K562 (cell line): ENCODE data around the gene NRXN2. TPM values are rescaled to one million over a fixed set of nuclear protein-coding genes. Genes with fewer than 3 reads are reported as not detected.

Source experiments
- ARID2 ChIP-seq: fragments of 450-650 bp; IDR thresholded peaks from 2 replicates; pipeline ENCODE4 v1.6.1; 2017; ENCODE audit warnings: antibody characterized with exemption, mild to moderate bottlenecking
- ARNT ChIP-seq, 2 experiments: fragments of 450-650 bp; IDR thresholded peaks; 2 replicates each; pipeline ENCODE4 v1.6.1; 2016; ENCODE audit warnings: mild to moderate bottlenecking in 1 of 2
- BCOR ChIP-seq: fragments of 450-650 bp; IDR thresholded peaks from 2 replicates; pipeline ENCODE4 v1.6.1; 2016
- CEBPB ChIP-seq: fragments of 450-650 bp; IDR thresholded peaks from 2 replicates; pipeline ENCODE4 v1.6.1; 2016; ENCODE audit warnings: missing genetic modification characterization, missing compliant biosample characterization
- CXXC5 ChIP-seq: fragments of 250-450 bp; sonication (Bioruptor Pico); IDR thresholded peaks from 2 replicates; pipeline ENCODE4 v1.8.0; 2022; ENCODE audit warnings: inconsistent platforms, mild to moderate bottlenecking, moderate library complexity
- EP400 ChIP-seq: fragments of 450-650 bp; IDR thresholded peaks from 2 replicates; pipeline ENCODE4 v1.6.1; 2017; ENCODE audit warnings: antibody characterized with exemption, mild to moderate bottlenecking, moderate library complexity
- ETS1 ChIP-seq: conservative IDR thresholded peaks from 2 replicates; pipeline ENCODE4 v1.6.1; 2011; ENCODE audit warnings: low read depth, mild to moderate bottlenecking, low read length; ENCODE audit not compliant: control insufficient read depth
- HNRNPL ChIP-seq: fragments of 200-400 bp; formaldehyde crosslinking; IDR thresholded peaks from 2 replicates; pipeline ENCODE4 v1.6.1; 2017; ENCODE audit warnings: low read depth, mild to moderate bottlenecking, low read length
- MCM3 ChIP-seq: fragments of 450-650 bp; IDR thresholded peaks from 2 replicates; pipeline ENCODE4 v1.6.1; 2016
- MEF2A ChIP-seq: IDR thresholded peaks from 2 replicates; pipeline ENCODE4 v1.6.1; 2011; ENCODE audit warnings: low read depth, mild to moderate bottlenecking, low read length, moderate library complexity; ENCODE audit not compliant: control insufficient read depth
- MEIS2 ChIP-seq: fragments of 450-650 bp; IDR thresholded peaks from 2 replicates; pipeline ENCODE4 v1.6.1; 2014; ENCODE audit warnings: mild to moderate bottlenecking; ENCODE audit not compliant: partially characterized antibody
- NONO ChIP-seq, 2 experiments: fragments of 200-400 bp in 1 of 2; fragments of 450-650 bp in 1 of 2; formaldehyde crosslinking in 1 of 2; IDR thresholded peaks; 2 replicates each; pipeline ENCODE4 v1.6.1; 2017; ENCODE audit warnings: low read depth in 2 of 2, mild to moderate bottlenecking in 2 of 2, moderate library complexity in 2 of 2, low read length in 1 of 2
- PHF21A ChIP-seq: fragments of 450-650 bp; IDR thresholded peaks from 2 replicates; pipeline ENCODE4 v1.6.1; 2017; ENCODE audit warnings: low read depth, borderline replicate concordance
- PRDM10 ChIP-seq: fragments of 450-650 bp; IDR thresholded peaks from 2 replicates; pipeline ENCODE4 v1.6.1; 2018; ENCODE audit not compliant: partially characterized antibody
- RB1 ChIP-seq: fragments of 450-650 bp; IDR thresholded peaks from 2 replicates; pipeline ENCODE4 v1.6.1; 2017; ENCODE audit warnings: low read depth, mild to moderate bottlenecking
- RBM22 ChIP-seq: fragments of 200-400 bp; formaldehyde crosslinking; IDR thresholded peaks from 2 replicates; pipeline ENCODE4 v1.6.1; 2018; ENCODE audit warnings: low read length, low read depth; ENCODE audit not compliant: poor library complexity, severe bottlenecking
- SP1 ChIP-seq: sonication (generic); formaldehyde crosslinking; IDR thresholded peaks from 2 replicates; pipeline ENCODE4 v1.8.1; 2022; ENCODE audit warnings: mild to moderate bottlenecking, missing genetic modification reagents
- TBP ChIP-seq: optimal IDR thresholded peaks from 2 replicates; pipeline ENCODE3; 2011; ENCODE audit warnings: low read depth, low read length, improper control_type of control experiment
- ZBTB9 ChIP-seq: fragments of 450-650 bp; formaldehyde crosslinking; IDR thresholded peaks from 2 replicates; pipeline ENCODE4 v1.4.0; 2020; ENCODE audit warnings: mild to moderate bottlenecking, moderate library complexity
- ZNF165 ChIP-seq: fragments of 250-450 bp; sonication (Bioruptor Pico); IDR thresholded peaks from 2 replicates; pipeline ENCODE4 v1.4.0; 2020; ENCODE audit warnings: borderline replicate concordance
- polyA plus RNA-seq, 8 experiments: library from polyadenylated mRNA; depleted of rRNA in 4 of 8; stranded (reverse) in 5 of 8; unstranded in 3 of 8; fragments of >200 nt; fragmentation: Nextera tagmentation in 2 of 8; fragmentation: Illumina TruSeq in 1 of 8; extraction: Ambion mirVana in 2 of 8; extraction: Trizol in 1 of 8; gene quantifications; 2 replicates each; pipeline versions ENCODE4 v1.2.1 to v1.2.3, GENCODE V29; 2011 to 2014; ENCODE audit warnings: inconsistent platforms in 1 of 8, missing spikeins in 1 of 8
- total RNA-seq, 7 experiments: library from RNA; depleted of rRNA in 6 of 7; stranded (reverse); fragments of >200 nt in 6 of 7; fragmentation: Illumina TruSeq in 2 of 7; extraction: Trizol in 2 of 7; gene quantifications; 2 replicates each; pipeline versions ENCODE4 v1.2.1 to v1.2.3, GENCODE V29; 2011 to 2021; ENCODE audit warnings: low replicate concordance in 1 of 7
- TF ChIP-seq, protein P1 (sequence below): sonication (generic); formaldehyde crosslinking; IDR thresholded peaks from 2 replicates; pipeline ENCODE4 v1.8.0; 2022; ENCODE audit warnings: missing genetic modification reagents, mild to moderate bottlenecking, moderate library complexity, borderline replicate concordance

NRXN2 gene
- total and polyA plus RNA-seq, 9 of the 15 experiments (the other 6 are each of a cell fraction or from before 2014, with no cell fraction given), result 0.07 to 0.47 (median 0.15) TPM; not detected in 4

DNA sequence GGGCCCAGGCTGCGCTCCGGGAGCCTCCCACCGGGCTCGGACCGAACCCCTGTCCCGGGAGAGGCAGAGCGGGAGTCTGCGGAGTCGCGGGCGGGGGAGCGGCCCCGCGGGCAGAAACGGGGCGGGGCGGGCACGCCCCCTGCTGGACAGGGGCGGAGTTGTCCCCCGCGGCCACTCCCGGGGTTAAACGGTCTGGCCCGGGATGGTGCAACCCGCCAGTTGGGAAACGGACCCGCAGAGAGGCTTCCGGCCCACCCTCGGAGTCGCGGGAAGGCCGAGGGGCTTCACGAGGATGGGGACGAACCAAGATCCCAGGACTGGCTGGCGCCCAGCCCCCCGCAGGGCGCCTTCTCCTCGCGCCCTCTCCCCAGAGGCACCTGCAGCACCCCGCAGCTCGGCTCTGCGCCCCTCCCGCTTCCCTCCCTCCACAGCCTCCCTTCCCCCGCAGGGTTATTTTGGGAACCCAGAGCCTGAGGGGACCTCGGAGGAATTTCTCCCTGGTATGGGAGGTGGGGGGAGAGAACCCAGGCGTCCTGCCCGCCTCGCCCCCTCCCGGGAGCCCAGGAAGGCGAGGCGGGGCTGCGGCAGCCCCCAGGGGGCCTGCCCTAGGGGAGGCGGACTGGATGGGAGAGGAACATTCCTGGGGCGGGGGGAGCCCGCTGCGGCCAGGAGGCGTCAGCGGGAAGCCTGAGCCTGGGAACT is 20.0 kb upstream of the NRXN2 start (continued):
- TF ChIP-seq NONO (IDR thresholded peaks at IDR 0.05; ENCODE audit: low read depth in 2 of 2, low read length in 1 of 2), result peak in 1 of 2 experiments; percentile 57; a peak in 1 of 4 replicates
- TF ChIP-seq CEBPB (tag), result peak; percentile 97
- TF ChIP-seq RB1, result peak; percentile 85
- TF ChIP-seq, protein P1, sequence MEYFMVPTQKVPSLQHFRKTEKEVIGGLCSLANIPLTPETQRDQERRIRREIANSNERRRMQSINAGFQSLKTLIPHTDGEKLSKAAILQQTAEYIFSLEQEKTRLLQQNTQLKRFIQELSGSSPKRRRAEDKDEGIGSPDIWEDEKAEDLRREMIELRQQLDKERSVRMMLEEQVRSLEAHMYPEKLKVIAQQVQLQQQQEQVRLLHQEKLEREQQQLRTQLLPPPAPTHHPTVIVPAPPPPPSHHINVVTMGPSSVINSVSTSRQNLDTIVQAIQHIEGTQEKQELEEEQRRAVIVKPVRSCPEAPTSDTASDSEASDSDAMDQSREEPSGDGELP (CRISPR knock-in tag), result peak; percentile 13
- TF ChIP-seq ZBTB9, result peak; percentile 21; the same call in 1 of the 2 replicates
- TF ChIP-seq ARNT (IDR thresholded peaks at IDR 0.05), result no peak
- peak; percentile 65; the same call in 1 of the 2 replicates for TF ChIP-seq HNRNPL
- no peak for TF ChIP-seq BCOR
- peak; percentile 57 for TF ChIP-seq PRDM10
- peak; percentile 66 for TF ChIP-seq RBM22
- TF ChIP-seq ZNF165 (CRISPR knock-in tag), result no peak
- TF ChIP-seq MEF2A, result peak; percentile 66; the same call in 1 of the 2 replicates
- TF ChIP-seq ARID2, result no peak
- TF ChIP-seq SP1 (CRISPR knock-in tag), result peak; percentile 74
- TF ChIP-seq EP400, result peak; percentile 51
- peak; percentile 21 for TF ChIP-seq TBP
- TF ChIP-seq MCM3, result no peak
- TF ChIP-seq ETS1, result 0 out of 2 replicates have a peak, but pooled peaks have one; percentile 32
- no peak for TF ChIP-seq MEIS2
- TF ChIP-seq CXXC5 (CRISPR knock-in tag), result peak; percentile 45; the same call in 1 of the 2 replicates
- TF ChIP-seq PHF21A, result 0 out of 2 replicates have a peak, but pooled peaks have one; percentile 12
